ENCODE data around the gene PIMREG. TPM values are rescaled to one million over a fixed set of nuclear protein-coding genes. Genes with fewer than 3 reads are reported as not detected.

Gene PIMREG, protein sequence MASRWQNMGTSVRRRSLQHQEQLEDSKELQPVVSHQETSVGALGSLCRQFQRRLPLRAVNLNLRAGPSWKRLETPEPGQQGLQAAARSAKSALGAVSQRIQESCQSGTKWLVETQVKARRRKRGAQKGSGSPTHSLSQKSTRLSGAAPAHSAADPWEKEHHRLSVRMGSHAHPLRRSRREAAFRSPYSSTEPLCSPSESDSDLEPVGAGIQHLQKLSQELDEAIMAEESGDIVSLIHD
- not detected for total RNA-seq

DNA sequence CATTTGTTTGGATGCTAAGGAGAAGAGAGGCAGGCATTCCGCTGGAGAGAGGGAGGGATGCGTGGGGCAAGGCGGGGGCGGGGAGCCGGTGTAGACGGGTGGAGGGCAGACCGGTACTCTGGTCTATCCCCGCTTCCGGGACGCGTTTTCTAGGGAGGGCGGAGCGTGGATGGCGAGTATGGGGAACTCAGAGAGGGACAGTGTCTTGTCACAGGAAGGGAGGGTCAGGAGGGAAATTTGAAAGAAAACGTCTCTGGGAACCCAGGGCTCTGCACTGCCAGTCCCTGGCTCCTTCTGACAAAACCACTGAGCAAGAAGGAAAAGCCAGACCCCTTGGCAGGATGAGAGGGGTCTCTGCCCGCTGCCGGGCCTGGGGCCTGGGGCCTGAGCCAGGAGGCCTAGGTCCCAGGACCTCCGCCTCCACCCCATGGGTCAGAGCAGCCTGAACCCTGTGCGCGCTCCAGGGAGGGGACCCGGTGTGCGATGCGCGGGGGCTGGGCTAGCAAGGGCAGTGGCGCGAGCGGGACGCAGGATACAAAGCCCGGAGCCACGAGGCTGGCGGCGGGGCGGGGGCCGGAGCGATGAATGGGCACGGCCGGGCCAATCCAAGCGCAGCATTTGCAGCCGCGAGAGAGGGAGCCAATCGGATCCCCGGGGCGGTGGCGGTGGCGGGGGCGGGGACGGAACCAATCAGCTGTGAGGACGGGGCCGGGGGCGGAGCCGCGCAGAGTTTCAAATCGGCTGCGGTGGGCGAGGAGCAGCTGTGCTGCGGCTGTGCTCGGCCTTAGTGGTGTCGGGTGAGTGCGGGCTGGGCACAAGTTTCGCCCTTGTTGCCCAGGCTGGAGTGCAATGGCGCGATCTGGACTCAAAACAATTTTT lies at the start of gene PIMREG:
TSS of gene PIMREG (plus strand) at position 764 of the 879 bp plus-strand sequence. CDS start 656 bp downstream, outside the sequence.
- Histone ChIP-seq H3K27me3 (no peaks in the 10 kb centered on the region), H3K4me3 (peak within 1 kb of the TSS; percentile 55 to 73), H3K9me3 (no peaks in the 10 kb centered on the region), H3K27ac (peak within 1 kb of the TSS in 1 of 2 donors; percentile 35), H3K4me1 (peaks cover 0 to 5% of the 10 kb centered on the region in 2 donors), H3K36me3 (no peaks in the 10 kb centered on the region)
- intact Hi-C loops (cut with DNase I): loop anchor here (5.0 to 10.0 kb wide), 3 partner anchors 208 to 959 kb away; partner anchors contain the start of genes C17orf100, DERL2, MED31 and MIS12
- DNase-seq (ENCODE audit: low spot score in 2 of 2): peak; percentile 75 to 95
- TF ChIP-seq, protein P1, sequence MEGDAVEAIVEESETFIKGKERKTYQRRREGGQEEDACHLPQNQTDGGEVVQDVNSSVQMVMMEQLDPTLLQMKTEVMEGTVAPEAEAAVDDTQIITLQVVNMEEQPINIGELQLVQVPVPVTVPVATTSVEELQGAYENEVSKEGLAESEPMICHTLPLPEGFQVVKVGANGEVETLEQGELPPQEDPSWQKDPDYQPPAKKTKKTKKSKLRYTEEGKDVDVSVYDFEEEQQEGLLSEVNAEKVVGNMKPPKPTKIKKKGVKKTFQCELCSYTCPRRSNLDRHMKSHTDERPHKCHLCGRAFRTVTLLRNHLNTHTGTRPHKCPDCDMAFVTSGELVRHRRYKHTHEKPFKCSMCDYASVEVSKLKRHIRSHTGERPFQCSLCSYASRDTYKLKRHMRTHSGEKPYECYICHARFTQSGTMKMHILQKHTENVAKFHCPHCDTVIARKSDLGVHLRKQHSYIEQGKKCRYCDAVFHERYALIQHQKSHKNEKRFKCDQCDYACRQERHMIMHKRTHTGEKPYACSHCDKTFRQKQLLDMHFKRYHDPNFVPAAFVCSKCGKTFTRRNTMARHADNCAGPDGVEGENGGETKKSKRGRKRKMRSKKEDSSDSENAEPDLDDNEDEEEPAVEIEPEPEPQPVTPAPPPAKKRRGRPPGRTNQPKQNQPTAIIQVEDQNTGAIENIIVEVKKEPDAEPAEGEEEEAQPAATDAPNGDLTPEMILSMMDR (IDR thresholded peaks at IDR 0.05): no peak

DNA sequence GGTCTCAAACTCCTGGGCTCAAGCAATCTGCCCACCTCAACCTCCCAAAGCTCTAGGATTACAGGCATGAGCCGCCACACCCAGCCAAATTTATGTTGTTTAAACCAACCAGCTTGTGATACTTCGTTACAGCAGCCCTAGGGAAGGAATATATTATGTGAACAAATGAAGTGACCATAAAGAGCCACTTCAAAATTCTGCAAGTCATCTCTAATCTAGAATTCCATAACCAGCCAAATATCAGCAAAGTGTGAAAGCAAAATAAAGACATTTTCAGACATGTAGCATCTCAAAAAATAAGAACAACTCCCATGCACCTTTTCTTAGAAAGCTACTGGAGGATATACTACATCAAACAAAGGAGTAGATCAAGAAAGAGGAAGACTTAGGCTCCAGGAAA lies 45.3 kb upstream of the PIMREG start:
- TF ChIP-seq, protein P1 (IDR thresholded peaks at IDR 0.05): no peak
- H3K27ac ChIP-seq: no peak overlapping the region
- no peak for DNase-seq (ENCODE audit: low spot score in 2 of 2)
- intact Hi-C loops (cut with DNase I): no loop called here
- H3K9me3 ChIP-seq: peaks cover 0 to 9% of the 10 kb centered on the region in 2 donors
- H3K27me3 ChIP-seq: no peaks in the 10 kb centered on the region
- H3K36me3 ChIP-seq: no peaks in the 10 kb centered on the region
- H3K4me1 ChIP-seq: no peaks in the 10 kb centered on the region
- no peak overlapping the region for H3K4me3 ChIP-seq

DNA sequence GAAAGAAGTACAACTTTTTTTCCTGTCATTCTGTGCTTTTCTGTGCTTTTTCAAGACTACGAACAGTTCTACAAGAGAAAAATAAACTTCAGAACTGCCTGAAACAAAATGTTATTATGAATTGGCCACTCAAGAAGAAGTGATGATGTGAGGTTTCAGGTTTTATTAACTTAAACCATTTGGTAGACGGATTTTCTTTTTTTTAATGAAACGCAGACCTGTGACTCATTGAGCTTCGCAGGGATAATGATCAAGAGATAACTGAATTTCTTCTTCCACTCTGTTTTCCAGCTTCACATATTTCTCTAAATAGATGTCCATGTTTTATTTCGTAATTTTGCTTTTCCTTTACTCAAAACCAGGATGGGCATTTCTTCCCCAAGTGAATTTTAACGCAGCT lies 42.0 kb upstream of the PIMREG start:
- Histone ChIP-seq H3K4me3 (no peak overlapping the region), H3K4me1 (no peaks in the 10 kb centered on the region), H3K27ac (no peak overlapping the region), H3K27me3 (no peaks in the 10 kb centered on the region), H3K9me3 (peaks cover 0 to 9% of the 10 kb centered on the region in 2 donors), H3K36me3 (no peaks in the 10 kb centered on the region)
- intact Hi-C loops (cut with DNase I): no loop called here
- no peak for DNase-seq (ENCODE audit: low spot score in 2 of 2)
- TF ChIP-seq, protein P1 (IDR thresholded peaks at IDR 0.05): no peak

DNA sequence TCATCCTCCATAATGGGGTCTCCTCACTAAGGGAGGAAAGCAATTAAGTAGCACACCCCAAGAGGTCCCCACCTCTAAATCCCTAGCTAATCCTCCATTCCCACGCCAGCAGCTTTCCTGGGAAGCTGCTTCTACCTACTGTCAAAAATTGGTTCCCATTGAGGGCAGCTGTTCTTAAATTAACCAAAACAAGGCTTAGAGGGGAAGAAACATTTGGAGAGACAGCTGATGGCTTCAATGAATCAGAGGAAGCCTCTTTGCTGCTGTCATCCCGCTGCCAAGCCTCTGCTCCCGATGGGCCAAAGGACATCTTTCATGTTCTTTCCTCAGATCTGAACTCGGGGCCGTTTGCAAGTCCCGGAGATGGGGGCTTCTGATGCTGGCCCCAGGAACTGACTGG lies 36.0 kb upstream of the PIMREG start:
- no peaks in the 10 kb centered on the region for H3K36me3 ChIP-seq
- H3K27me3 ChIP-seq: no peaks in the 10 kb centered on the region
- H3K27ac ChIP-seq: no peak overlapping the region
- intact Hi-C loops (cut with DNase I): no loop called here
- TF ChIP-seq, protein P1 (IDR thresholded peaks at IDR 0.05): no peak
- H3K4me1 ChIP-seq: no peaks in the 10 kb centered on the region
- H3K9me3 ChIP-seq: no peaks in the 10 kb centered on the region
- DNase-seq (ENCODE audit: low spot score in 2 of 2): no peak
- H3K4me3 ChIP-seq: no peak overlapping the region

DNA sequence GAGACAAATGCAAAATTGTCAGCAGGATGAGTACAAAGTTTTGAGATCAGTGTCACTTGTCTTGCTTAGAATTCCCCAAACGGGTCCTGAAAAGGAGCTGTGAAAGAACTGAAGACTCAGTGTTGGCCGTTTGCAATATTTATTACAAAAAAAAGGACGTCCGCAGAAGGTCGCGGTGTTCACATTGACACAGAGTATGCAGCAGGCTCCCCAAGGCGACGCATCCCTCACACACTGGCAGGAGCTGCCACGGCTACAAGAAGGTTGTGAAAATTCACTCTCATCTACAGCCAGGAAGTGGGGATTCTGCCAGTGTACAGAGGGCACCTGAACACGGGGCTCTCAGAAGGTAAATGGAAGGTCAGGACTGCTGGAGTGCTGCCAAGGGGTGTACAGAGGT lies 35.5 kb upstream of the PIMREG start:
- Histone ChIP-seq H3K9me3 (no peaks in the 10 kb centered on the region), H3K4me3 (no peak overlapping the region), H3K36me3 (no peaks in the 10 kb centered on the region), H3K27ac (no peak overlapping the region), H3K27me3 (no peaks in the 10 kb centered on the region), H3K4me1 (no peaks in the 10 kb centered on the region)
- intact Hi-C loops (cut with DNase I): no loop called here
- no peak for DNase-seq (ENCODE audit: low spot score in 2 of 2)
- TF ChIP-seq, protein P1 (IDR thresholded peaks at IDR 0.05): no peak

Data from ascending aorta (tissue), 2 donors.